HepG2 (cell line): ENCODE measurements around the gene TPRN. TPM values are rescaled to one million over a fixed set of nuclear protein-coding genes. Genes with fewer than 3 reads are reported as not detected.

Source experiments
- ADNP ChIP-seq: sonication (generic); formaldehyde crosslinking; IDR thresholded peaks from 2 replicates; pipeline ENCODE4 v1.4.0; 2020; ENCODE audit warnings: missing genetic modification reagents
- BRD4 ChIP-seq: sonication (generic); formaldehyde crosslinking; IDR thresholded peaks from 2 replicates; pipeline ENCODE4 v1.4.0; 2020; ENCODE audit warnings: missing genetic modification reagents
- HMG20B ChIP-seq: conservative IDR thresholded peaks from 2 replicates; pipeline ENCODE4 v1.6.1; 2016; ENCODE audit warnings: missing genetic modification reagents, missing compliant biosample characterization
- HOXA3 ChIP-seq: sonication (generic); formaldehyde crosslinking; IDR thresholded peaks from 2 replicates; pipeline ENCODE4 v1.5.0; 2020; ENCODE audit warnings: missing genetic modification reagents
- SALL1 ChIP-seq: sonication (generic); formaldehyde crosslinking; IDR thresholded peaks from 2 replicates; pipeline ENCODE4 v1.8.0; 2022; ENCODE audit warnings: mild to moderate bottlenecking, missing genetic modification reagents
- TBL1XR1 ChIP-seq: fragments of 150-350 bp; IDR thresholded peaks from 2 replicates; pipeline ENCODE4 v1.6.1; 2014; ENCODE audit warnings: borderline replicate concordance, low read length; ENCODE audit not compliant: partially characterized antibody
- ZNF10 ChIP-seq: sonication (generic); formaldehyde crosslinking; IDR thresholded peaks from 2 replicates; pipeline ENCODE4 v1.4.0; 2020; ENCODE audit warnings: mild to moderate bottlenecking, low read depth, missing genetic modification reagents, borderline replicate concordance
- ZNF251 ChIP-seq: sonication (generic); formaldehyde crosslinking; IDR thresholded peaks from 2 replicates; pipeline ENCODE4 v1.9.0; 2021; ENCODE audit warnings: mild to moderate bottlenecking, missing genetic modification reagents
- ZNF274 ChIP-seq: sonication (generic); formaldehyde crosslinking; IDR thresholded peaks from 2 replicates; pipeline ENCODE4 v1.5.1; 2020; ENCODE audit warnings: mild to moderate bottlenecking, missing genetic modification reagents
- ZNF30 ChIP-seq: sonication (generic); formaldehyde crosslinking; IDR thresholded peaks from 2 replicates; pipeline ENCODE4 v1.5.0; 2020; ENCODE audit warnings: mild to moderate bottlenecking, missing genetic modification reagents
- ZNF569 ChIP-seq: sonication (generic); formaldehyde crosslinking; IDR thresholded peaks from 2 replicates; pipeline ENCODE4 v1.5.0; 2020; ENCODE audit warnings: mild to moderate bottlenecking, missing genetic modification reagents, moderate library complexity, borderline replicate concordance
- polyA plus RNA-seq, 8 experiments: library from polyadenylated mRNA; depleted of rRNA in 3 of 8; stranded (reverse) in 7 of 8; unstranded in 1 of 8; fragments of >200 nt; fragmentation: Illumina TruSeq in 4 of 8; extraction: Trizol in 4 of 8; gene quantifications; 2 replicates each; pipeline versions ENCODE4 v1.2.1 to v1.2.3, GENCODE V29; 2011 to 2016; ENCODE audit warnings: low read depth in 4 of 8, missing spikeins in 1 of 8, mixed read lengths in 1 of 8; ENCODE audit not compliant: insufficient read depth in 1 of 8
- total RNA-seq, 5 experiments: library from RNA; depleted of rRNA; stranded (reverse); fragments of >200 nt; fragmentation: Illumina TruSeq; extraction: Trizol; gene quantifications; 2 replicates each; pipeline ENCODE4 v1.2.3, GENCODE V29; 2016; ENCODE audit warnings: low read depth in 1 of 5
- TF ChIP-seq, protein P1 (sequence below), 2 experiments: sonication (generic) in 1 of 2; formaldehyde crosslinking in 1 of 2; IDR thresholded peaks; 2 replicates each; pipeline versions ENCODE4 v1.6.1 to v1.9.0; 2014 to 2022; ENCODE audit warnings: antibody characterized with exemption in 1 of 2, borderline replicate concordance in 1 of 2, inconsistent platforms in 1 of 2, low read depth in 1 of 2, missing genetic modification reagents in 1 of 2
- TF ChIP-seq, protein P2 (sequence below): sonication (generic); formaldehyde crosslinking; conservative IDR thresholded peaks from 2 replicates; pipeline ENCODE4 v1.4.0; 2020; ENCODE audit warnings: missing genetic modification reagents
- TF ChIP-seq, protein P3 (sequence below): sonication (generic); formaldehyde crosslinking; IDR thresholded peaks from 2 replicates; pipeline ENCODE4 v1.4.0; 2020; ENCODE audit warnings: mild to moderate bottlenecking, missing genetic modification reagents
- TF ChIP-seq, protein P4 (sequence below): sonication (generic); formaldehyde crosslinking; IDR thresholded peaks from 2 replicates; pipeline ENCODE4 v1.4.0; 2020; ENCODE audit warnings: mild to moderate bottlenecking, low read depth, missing genetic modification reagents
- TF ChIP-seq, protein P5 (sequence below): sonication (generic); formaldehyde crosslinking; IDR thresholded peaks from 2 replicates; pipeline ENCODE4 v1.5.0; 2020; ENCODE audit warnings: mild to moderate bottlenecking, missing genetic modification reagents, borderline replicate concordance

Gene TPRN
- total and polyA plus RNA-seq, 2 of the 13 experiments (the other 11 are each of a cell fraction or from before 2014, with no cell fraction given) = 10.1 to 19.2 TPM

DNA sequence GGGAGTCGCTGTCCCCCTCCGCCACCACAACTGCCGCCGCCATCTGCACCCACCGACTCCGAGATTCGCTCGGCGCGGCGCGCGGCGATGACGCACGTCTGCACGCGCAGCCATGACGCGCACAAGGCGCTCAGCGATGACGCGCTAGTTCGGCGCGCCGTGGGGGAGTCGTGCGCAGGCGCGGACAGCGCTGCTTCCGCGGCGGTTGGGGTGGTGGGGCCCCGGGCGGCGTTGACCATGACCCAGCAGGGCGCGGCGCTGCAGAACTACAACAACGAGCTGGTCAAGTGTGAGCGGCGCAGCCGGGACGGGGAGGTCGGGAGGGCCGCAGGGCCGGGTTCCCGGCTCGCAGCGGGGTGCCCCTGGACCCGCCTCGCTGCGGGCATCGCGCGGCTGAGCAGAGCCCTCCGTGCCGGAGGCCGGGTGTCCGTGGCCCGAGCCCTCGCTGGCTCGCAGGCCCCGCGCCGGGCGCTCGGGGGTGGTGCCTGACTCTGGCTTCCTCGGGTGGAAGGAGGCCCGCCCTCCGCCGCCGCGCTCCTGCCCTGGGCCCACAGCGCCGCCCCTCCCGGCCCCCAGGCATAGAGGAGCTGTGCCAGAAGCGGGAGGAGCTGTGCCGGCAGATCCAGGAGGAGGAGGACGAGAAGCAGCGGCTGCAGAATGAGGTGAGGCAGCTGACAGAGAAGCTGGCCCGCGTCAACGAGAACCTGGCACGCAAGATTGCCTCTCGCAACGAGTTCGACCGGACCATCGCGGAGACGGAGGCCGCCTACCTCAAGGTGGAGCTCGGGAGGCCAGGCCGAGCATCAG, 11.8 kb downstream of the TPRN start, which contains the start of the genes ANAPC2 and SSNA1 (continued):
- TF ChIP-seq, protein P1, sequence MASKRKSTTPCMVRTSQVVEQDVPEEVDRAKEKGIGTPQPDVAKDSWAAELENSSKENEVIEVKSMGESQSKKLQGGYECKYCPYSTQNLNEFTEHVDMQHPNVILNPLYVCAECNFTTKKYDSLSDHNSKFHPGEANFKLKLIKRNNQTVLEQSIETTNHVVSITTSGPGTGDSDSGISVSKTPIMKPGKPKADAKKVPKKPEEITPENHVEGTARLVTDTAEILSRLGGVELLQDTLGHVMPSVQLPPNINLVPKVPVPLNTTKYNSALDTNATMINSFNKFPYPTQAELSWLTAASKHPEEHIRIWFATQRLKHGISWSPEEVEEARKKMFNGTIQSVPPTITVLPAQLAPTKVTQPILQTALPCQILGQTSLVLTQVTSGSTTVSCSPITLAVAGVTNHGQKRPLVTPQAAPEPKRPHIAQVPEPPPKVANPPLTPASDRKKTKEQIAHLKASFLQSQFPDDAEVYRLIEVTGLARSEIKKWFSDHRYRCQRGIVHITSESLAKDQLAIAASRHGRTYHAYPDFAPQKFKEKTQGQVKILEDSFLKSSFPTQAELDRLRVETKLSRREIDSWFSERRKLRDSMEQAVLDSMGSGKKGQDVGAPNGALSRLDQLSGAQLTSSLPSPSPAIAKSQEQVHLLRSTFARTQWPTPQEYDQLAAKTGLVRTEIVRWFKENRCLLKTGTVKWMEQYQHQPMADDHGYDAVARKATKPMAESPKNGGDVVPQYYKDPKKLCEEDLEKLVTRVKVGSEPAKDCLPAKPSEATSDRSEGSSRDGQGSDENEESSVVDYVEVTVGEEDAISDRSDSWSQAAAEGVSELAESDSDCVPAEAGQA (IDR thresholded peaks at IDR 0.05; ENCODE audit: low read depth) = peak; percentile 98
- TF ChIP-seq, protein P1 (CRISPR knock-in tag; IDR thresholded peaks at IDR 0.05; ENCODE audit: borderline replicate concordance) = peak; percentile 15; the same call in 1 of the 2 replicates
- no peak for TF ChIP-seq ZNF10 (CRISPR knock-in tag)
- TF ChIP-seq ZNF569 (CRISPR knock-in tag) = no peak
- TF ChIP-seq, protein P2, sequence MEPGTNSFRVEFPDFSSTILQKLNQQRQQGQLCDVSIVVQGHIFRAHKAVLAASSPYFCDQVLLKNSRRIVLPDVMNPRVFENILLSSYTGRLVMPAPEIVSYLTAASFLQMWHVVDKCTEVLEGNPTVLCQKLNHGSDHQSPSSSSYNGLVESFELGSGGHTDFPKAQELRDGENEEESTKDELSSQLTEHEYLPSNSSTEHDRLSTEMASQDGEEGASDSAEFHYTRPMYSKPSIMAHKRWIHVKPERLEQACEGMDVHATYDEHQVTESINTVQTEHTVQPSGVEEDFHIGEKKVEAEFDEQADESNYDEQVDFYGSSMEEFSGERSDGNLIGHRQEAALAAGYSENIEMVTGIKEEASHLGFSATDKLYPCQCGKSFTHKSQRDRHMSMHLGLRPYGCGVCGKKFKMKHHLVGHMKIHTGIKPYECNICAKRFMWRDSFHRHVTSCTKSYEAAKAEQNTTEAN = no peak; the same call in 1 of the 2 replicates
- TF ChIP-seq, protein P3, sequence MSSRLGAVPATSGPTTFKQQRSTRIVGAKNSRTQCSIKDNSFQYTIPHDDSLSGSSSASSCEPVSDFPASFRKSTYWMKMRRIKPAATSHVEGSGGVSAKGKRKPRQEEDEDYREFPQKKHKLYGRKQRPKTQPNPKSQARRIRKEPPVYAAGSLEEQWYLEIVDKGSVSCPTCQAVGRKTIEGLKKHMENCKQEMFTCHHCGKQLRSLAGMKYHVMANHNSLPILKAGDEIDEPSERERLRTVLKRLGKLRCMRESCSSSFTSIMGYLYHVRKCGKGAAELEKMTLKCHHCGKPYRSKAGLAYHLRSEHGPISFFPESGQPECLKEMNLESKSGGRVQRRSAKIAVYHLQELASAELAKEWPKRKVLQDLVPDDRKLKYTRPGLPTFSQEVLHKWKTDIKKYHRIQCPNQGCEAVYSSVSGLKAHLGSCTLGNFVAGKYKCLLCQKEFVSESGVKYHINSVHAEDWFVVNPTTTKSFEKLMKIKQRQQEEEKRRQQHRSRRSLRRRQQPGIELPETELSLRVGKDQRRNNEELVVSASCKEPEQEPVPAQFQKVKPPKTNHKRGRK (CRISPR knock-in tag) = no peak
- TF ChIP-seq ZNF274 (CRISPR knock-in tag) = 0 out of 2 replicates have a peak, but pooled peaks have one; percentile 66
- peak; percentile 82; the same call in 1 of the 2 replicates for TF ChIP-seq BRD4 (CRISPR knock-in tag)
- TF ChIP-seq ZNF30 (CRISPR knock-in tag) = no peak
- TF ChIP-seq, protein P4, sequence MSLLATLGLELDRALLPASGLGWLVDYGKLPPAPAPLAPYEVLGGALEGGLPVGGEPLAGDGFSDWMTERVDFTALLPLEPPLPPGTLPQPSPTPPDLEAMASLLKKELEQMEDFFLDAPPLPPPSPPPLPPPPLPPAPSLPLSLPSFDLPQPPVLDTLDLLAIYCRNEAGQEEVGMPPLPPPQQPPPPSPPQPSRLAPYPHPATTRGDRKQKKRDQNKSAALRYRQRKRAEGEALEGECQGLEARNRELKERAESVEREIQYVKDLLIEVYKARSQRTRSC = no peak
- TF ChIP-seq HOXA3 (CRISPR knock-in tag) = peak; percentile 100
- TF ChIP-seq SALL1 (CRISPR knock-in tag) = peak; percentile 89
- TF ChIP-seq ADNP = no peak
- TF ChIP-seq, protein P5, sequence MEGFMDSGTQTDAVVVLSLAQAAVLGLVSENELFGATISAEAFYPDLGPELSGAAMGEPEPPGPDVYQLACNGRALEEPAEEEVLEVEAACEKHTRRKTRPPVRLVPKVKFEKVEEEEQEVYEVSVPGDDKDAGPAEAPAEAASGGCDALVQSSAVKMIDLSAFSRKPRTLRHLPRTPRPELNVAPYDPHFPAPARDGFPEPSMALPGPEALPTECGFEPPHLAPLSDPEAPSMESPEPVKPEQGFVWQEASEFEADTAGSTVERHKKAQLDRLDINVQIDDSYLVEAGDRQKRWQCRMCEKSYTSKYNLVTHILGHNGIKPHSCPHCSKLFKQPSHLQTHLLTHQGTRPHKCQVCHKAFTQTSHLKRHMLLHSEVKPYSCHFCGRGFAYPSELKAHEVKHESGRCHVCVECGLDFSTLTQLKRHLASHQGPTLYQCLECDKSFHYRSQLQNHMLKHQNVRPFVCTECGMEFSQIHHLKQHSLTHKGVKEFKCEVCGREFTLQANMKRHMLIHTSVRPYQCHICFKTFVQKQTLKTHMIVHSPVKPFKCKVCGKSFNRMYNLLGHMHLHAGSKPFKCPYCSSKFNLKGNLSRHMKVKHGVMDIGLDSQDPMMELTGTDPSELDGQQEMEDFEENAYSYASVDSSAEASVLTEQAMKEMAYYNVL (CRISPR knock-in tag) = peak; percentile 68; the same call in 1 of the 2 replicates
- TF ChIP-seq ZNF251 (CRISPR knock-in tag) = no peak
- TF ChIP-seq TBL1XR1 = peak; percentile 68
- TF ChIP-seq HMG20B (CRISPR knock-in tag) = no peak
